ENCODE measurements around the gene SH3PXD2B.

Gene SH3PXD2B

GRCh38 chr5:172312286-172312685 is 142.0 kb downstream of the SH3PXD2B start:
- TF ChIP-seq SIN3A (IDR thresholded peaks at IDR 0.05; ENCODE audit: borderline replicate concordance, insufficient read depth, low read length), result no peak
- TF ChIP-seq FOXP2 (optimal IDR thresholded peaks at IDR 0.05; ENCODE audit: borderline replicate concordance, extremely low read depth, extremely low read length, insufficient read depth), result no peak
- no peak for TF ChIP-seq TAF1 (IDR thresholded peaks at IDR 0.05; ENCODE audit: borderline replicate concordance, insufficient read depth, low read length)
- no peak for TF ChIP-seq REST (IDR thresholded peaks at IDR 0.05; ENCODE audit: insufficient read depth in 1 of 2, low read depth in 2 of 2, low read length in 2 of 2)
- TF ChIP-seq POLR2AphosphoS5 (IDR thresholded peaks at IDR 0.05; ENCODE audit: low read depth, low read length), result no peak

- no peak for TF ChIP-seq POLR2AphosphoS5 (IDR thresholded peaks at IDR 0.05; ENCODE audit: low read depth, low read length)
- TF ChIP-seq TAF1 (IDR thresholded peaks at IDR 0.05; ENCODE audit: borderline replicate concordance, insufficient read depth, low read length), result no peak
- no peak for TF ChIP-seq SIN3A (IDR thresholded peaks at IDR 0.05; ENCODE audit: borderline replicate concordance, insufficient read depth, low read length)
- no peak for TF ChIP-seq REST (IDR thresholded peaks at IDR 0.05; ENCODE audit: insufficient read depth in 1 of 2, low read depth in 2 of 2, low read length in 2 of 2)
- TF ChIP-seq FOXP2 (optimal IDR thresholded peaks at IDR 0.05; ENCODE audit: borderline replicate concordance, extremely low read depth, extremely low read length, insufficient read depth), result no peak
Observed at GRCh38 chr5:172311605-172312004, 142.7 kb downstream of the SH3PXD2B start.

- TF ChIP-seq REST (IDR thresholded peaks at IDR 0.05; ENCODE audit: insufficient read depth in 1 of 2, low read depth in 2 of 2, low read length in 2 of 2) (no peak), FOXP2 (optimal IDR thresholded peaks at IDR 0.05; ENCODE audit: borderline replicate concordance, extremely low read depth, extremely low read length, insufficient read depth) (no peak), POLR2AphosphoS5 (IDR thresholded peaks at IDR 0.05; ENCODE audit: low read depth, low read length) (no peak), SIN3A (IDR thresholded peaks at IDR 0.05; ENCODE audit: borderline replicate concordance, insufficient read depth, low read length) (no peak), TAF1 (IDR thresholded peaks at IDR 0.05; ENCODE audit: borderline replicate concordance, insufficient read depth, low read length) (no peak)
Observed at GRCh38 chr5:172311026-172311425, 143.3 kb downstream of the SH3PXD2B start.

GRCh38 chr5:172305380-172305779 is 148.9 kb downstream of the SH3PXD2B start:
- no peak for TF ChIP-seq TAF1 (IDR thresholded peaks at IDR 0.05; ENCODE audit: borderline replicate concordance, insufficient read depth, low read length)
- no peak for TF ChIP-seq FOXP2 (optimal IDR thresholded peaks at IDR 0.05; ENCODE audit: borderline replicate concordance, extremely low read depth, extremely low read length, insufficient read depth)
- TF ChIP-seq SIN3A (IDR thresholded peaks at IDR 0.05; ENCODE audit: borderline replicate concordance, insufficient read depth, low read length), result no peak
- TF ChIP-seq POLR2AphosphoS5 (IDR thresholded peaks at IDR 0.05; ENCODE audit: low read depth, low read length), result no peak
- no peak for TF ChIP-seq REST (IDR thresholded peaks at IDR 0.05; ENCODE audit: insufficient read depth in 1 of 2, low read depth in 2 of 2, low read length in 2 of 2)

All from PFSK-1 (cell line).